GM21528 (cell line): ENCODE data around the gene COMT.

Source experiments
- ATAC-seq: cut with Tn5 transposase; IDR thresholded peaks from one replicate; pipeline ENCODE4 v1.9.1; 2021; ENCODE audit warnings: mild to moderate bottlenecking, moderate library complexity; ENCODE audit not compliant: unreplicated experiment, low FRiP score

COMT gene

DNA sequence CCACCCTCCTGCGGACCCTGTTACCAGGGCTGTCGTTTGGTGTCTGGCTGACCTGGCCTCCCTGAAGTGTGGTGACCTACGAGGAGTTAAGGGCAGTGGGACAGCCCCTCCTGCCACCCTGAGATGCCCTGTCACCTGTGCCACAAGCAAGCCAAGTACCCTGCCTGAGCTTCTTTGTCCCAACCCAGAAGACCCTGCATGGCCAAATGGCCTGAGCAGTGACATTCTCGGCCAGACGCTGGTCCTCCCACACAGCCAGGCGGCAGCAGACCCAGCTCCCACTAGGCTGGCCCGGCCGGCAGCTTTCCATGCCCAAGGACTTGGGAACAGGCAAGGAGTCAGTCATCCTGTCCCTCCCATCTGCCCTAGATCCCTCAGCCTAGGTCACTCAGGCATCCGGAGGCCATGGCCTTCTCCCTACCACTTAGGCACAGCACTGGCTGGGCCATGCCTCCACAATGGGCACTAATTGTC is 67.5 kb downstream of the COMT start:
- ATAC-seq, result no peak

DNA sequence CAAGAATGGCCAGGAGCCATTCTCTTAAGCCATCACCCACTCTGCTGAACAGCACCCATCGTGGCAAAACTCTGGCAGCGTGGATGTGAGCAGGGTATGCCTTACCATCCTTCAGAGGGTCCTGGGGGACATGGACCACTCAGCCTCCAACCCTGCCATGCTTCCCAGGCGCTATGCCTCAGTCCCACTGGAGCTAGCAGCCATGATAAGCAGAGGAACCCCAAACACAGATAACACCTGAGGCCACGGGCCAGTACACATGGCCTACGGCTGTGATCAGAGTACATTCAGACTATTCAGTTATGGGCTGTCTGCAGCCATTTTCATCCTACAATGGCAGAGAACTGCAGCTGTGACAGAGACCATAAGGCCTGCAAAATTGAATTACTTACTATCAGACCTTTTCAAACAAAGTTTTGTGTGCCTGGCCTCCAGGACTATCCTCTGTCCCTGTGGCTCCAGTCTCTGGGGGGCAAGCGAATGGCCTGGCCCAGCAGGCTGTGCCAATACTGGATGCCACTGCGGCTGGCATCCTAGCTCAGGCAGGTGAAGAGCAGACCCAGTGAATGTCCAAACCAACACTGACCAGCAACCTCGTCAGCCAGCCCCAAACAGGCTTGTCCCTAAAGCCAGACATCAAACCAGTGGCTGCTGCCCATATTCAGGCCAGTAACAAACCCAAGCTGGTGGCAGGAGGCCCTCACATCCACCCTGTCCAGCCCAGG is 68.2 kb downstream of the COMT start:
- ATAC-seq, result no peak

DNA sequence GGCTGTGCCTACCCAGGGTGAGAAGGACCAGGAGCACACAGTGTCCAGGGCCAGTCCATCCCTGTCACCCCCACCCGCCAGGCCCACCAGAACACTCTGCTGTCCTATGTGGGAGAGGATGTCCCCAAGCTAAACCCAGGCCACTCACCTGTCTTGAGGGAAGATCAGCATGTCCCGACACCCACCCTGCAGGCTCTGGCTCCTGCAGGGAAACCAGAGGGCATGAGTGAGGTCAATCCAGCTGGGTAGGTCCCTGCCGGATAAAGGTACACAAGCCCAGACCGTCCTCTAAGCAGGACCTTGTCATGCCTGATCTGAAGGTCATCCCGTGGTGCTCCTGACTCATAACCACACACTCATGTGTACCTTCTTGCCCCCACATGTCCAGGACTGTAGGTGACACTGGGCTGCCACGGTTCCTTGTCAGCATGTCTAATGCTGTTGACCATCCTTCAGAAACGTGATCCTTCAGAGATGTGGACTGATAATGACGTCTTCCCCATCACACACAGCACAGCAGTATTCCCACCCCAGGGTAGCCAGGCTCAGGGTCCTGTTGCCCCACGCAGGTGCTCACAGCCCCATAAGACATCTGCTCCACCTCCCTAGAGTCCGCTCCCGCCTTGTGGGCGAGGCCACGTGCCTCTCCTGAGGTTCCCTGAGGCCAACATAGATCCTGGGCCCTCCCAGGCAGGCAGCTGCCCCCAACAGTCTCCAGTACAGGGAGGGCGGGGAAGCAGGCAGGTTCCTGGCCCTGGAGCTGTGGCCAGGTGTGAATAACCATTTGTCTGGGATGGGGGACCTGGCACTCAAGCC is 68.9 kb downstream of the COMT start:
- no peak for ATAC-seq

DNA sequence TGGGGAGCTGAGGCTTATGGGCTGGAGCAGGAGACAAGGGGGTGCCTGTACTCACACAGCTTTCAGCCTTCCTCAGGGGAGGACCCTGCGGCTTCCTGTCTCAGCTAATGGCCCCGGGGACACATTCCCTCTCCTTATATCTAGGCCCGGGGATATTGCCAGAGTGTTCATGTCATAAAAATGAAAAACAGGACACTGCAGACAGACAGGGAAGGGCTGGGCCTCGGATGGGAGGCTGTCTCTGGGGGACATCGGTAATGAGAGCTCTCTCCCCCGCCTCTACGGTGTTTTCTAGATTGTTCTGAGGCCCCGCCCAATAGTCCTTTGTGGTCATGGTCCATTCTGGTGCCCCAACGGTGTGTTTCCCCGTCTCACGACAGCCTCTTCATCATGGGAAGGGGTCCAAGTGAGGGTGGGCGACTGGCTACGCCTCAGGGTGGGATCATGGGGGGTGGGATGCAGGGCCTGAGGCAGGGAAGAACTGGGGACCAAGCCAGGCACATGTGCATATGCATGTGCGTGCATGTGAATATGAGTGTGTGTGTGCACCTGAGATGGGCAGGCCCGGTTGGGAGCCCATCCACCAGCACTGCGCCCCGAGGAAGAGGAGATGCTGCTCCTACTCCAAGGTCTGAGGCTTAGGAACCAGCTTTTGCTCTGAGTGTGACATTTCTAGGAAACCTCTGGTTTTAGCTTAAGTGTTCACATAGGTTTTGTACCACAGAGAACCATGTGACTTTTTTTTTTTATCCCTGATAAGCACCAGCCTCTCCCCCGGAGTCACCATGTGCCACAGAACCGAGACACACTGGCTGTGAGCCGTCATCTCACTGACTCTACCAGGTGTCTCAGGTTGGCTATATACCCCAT is 69.8 kb downstream of the COMT start:
- no peak for ATAC-seq

DNA sequence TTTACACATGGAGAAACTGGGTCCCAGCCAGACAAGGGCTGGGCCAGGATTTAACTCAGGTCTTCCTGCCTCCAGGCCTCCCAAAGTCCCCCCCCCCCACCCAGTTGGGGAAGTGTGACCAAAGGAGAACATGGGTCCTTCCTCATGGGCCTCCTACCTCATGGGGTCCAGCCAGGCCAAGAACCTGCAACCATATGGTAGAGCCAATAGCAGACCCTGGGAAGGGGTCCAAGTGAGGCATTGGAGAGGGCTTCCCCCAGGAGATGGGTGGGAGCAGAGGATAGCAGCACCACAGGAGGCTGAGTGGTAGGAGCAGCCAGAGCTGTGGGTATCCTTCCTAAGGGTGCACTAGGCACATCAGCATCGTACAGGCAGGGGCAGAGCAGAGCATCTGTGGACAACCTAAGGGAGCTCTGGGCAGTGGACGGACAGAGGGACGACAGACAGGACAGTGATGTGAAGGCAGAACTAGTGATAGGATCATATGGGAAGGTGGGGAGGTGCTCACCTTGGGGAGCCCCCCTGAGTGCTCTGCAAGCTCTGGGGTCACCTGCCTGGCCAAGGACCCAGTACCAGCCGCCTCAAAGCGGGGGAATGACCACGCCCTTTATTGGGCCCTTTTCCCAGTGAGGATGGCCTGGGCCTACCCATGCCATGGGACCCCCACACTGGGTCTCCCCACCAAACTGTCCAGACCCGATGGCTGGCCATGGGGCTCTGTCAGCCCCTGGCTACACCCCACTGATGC is 70.6 kb downstream of the COMT start:
- no peak for ATAC-seq

DNA sequence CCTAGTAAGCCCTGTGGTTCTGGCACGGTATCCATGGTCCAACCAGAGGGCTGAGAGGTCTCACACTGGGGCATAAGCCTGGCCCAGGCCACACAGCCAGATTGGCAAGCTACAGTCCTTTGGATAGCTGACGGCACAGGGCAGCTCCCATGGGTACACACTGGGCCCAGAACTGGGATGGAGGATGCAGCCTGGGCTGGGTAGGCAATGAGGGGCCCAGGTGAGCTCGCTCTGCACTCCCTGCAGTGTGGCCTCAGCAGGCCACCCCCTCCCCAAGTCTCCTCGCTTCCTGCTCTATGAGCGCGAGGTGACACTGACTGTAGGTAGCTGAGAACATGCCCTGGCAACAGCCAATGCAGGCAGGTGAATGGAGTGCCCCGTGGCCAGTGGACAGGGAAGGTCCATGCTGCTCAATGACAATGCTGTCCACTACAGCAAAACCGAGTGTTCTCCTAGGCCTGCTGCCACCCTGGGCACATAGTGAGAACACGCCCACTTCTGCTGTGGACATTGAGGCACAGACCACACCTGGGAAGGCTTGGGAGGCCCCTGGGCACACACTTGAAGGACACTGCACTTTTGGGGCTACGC is 71.3 kb downstream of the COMT start:
- no peak for ATAC-seq

DNA sequence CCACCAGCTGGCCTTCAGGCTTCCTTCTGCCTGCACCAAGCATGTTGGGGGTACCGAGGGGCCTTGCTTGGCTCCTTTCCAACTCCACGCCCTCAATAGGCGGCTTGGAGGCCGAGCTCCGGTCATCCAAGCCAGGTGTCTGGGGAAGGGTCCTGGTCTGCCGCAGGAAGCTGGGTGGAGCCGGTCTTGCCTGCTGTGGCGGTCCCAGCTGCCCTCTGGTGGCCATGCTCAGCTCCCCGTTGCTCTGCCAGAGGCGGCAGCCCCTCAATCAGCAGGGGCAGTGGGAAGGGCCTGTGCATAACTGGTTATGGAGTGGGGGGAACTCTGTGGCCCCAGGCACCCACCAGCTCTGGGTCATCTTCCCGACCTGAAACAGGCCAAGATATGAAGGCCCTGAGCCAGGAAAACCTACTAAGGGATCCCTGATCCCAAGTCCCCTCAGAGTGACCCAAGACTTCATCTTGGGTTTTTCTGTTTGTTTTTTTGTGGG is 71.9 kb downstream of the COMT start:
- no peak for ATAC-seq

DNA sequence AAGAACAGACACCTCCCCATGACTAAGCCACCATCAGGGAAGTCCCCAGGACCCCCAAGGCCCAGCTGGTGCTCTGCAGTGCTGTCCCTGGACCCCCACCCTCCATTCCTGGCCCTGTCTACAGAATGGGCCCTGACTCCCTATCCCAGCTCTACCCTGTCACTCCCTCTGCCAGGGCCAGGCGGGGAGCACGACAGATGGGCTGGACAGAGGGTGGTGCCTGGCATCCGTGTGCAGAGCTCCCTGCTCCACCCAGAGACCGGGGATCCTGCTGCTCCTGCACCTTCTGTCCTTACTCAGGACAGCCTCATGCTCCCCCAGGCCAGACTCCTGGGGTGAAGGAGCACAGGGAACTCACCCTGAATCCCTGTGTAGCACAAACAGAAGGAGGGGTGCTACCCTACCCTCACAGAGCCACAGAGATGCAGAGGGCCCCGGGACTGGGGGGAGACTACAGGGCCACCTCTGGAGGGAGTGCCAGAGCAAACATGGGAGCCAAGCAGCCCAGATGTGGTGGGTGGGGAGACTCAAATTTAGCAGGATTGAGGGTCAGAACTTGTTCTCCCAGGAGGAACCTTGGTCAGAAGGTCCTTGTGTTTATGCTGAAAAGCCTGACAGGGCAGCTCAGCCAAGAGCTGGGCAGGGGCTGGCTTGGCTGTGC is 73.1 kb downstream of the COMT start:
- no peak for ATAC-seq

DNA sequence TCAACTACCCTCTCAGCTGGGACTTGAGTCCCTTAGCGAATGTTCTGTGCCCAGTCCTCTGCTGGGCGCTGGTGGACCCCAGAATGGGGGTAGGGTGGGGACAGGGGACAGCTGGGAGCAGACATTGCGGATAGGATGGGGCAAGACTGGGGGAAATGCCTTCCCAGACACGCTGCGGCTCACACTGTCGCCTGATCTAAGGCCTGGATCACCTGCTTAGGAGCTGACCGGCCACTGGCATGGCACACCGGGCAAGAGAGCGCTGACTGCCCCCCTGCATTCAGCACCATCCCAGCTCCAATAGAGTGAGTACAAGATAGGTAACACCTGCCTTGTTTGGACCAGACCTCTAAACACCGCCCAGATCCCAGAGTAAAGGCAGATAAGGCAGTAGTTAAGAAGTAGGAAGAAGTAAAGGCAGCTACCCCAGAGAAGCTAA is 73.6 kb downstream of the COMT start:
- no peak for ATAC-seq

DNA sequence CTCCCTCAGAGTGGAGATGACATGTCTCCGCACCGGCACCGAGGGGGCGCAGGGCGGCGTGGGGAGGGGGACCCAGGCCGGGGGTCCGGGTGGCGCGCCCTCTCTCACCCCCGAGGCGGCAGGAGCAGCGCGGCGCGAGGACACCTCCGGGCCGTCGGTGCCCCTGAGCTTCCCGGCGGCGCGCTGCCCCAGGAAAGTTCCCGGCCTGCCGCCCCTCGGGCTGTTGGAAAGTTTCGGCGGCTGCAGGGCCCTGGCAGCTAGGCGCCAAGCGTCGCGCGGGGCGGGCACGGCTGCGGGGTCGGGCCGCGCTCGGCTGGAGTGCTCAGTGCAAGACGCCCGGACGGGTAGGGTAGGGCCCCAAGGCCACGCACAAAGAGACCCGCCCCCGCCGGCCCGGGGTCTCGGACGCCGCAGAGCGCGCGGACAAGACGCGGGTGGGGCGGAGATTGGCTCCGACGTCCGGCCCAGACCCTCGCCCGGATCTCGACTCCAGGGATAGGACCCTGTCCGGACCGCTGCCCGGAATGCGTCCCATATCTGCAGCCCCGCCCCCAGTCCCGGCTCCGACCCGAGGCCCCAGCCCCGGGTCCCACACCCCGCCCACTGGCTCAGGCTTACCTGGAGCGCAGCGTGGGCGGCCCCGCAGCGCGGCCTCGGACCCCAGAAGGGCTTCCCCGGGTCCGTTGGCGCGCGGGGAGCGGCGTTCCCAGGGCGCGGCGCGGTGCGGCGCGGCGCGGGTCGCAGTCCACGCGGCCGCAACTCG is 74.6 kb downstream of the COMT start:
- no peak for ATAC-seq

DNA sequence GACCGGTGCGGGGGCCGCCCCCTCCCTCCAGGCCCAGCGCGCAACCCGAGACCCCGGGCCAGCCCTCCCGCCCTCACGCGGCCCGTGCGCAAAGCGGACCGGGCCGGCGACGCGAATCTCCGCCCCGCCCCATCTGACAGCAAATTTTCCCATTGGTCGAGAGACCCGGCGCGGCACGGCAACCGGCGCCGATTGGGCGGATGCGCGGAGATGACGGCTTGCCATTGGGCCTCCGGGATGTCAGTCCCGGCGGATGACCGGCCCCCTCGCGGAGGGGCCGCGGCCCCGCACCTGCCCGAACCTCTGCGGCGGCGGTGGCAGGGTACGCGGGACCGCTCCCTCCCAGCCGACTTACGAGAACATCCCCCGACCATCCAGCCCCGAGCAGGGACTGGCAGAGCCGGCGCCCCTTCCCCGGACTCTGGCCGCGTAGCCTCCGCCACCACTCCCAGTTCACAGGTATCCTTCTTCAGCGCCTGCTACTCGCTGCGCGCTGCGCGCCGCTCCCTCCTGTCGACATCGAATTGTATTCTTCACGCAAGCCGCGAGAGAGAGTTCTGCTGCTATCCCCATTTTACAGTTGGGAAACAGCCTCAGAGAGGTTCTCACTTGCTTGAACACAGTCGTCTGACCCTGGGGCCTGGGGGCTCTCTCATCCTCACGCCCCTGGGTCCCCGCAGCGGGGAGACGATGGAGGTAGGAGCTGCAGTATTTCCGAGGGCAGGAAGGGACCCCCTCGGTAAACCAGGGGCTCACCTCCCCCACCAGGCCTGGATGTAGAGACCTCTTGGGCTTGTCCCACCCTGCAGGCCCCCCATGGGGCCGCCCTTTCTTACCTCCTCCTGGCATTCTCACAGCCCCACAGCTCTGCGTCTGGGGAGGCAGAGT is 75.4 kb downstream of the COMT start, which contains the start of gene ARVCF:
TSS of gene ARVCF (minus strand) at position 90 of the 888 bp plus-strand sequence. CDS start 26,029 bp downstream, outside the sequence.
- peak; percentile 58 for ATAC-seq

DNA sequence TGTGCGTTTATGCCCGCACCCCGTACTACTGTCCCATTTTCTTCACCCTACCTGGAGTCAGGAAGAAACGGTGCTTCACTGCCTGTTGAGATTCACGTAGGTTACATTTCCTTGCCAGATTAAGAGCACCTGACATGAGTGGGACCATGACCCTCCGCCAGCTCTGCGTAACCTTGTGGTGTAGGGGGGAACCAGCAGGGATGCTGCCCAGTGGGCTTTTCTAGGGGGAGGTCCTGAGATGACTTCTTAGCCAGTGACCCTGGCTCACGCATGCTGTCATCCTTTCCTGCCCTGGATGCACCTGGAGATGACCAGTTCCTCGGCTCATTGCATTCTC is 76.0 kb downstream of the COMT start:
- ATAC-seq, result no peak

DNA sequence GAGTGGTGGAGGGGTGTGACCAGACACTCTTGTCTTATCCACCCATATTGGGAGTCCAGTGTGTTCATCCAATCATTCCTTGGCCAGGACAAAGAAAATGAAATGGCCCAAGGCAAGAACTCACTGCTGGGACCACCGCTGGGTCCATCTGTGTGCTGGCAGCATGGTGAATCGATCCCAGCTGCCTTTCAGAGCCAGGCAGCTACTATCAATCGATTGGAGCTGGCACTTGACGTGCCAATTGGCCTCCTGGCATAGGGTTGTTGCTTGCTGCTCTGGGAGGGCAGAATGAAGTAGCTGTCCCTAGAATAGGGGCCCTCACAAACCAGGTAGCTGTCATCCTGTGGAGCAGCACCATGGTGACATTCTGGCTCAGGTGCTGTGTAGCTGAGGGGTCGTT is 76.4 kb downstream of the COMT start:
- ATAC-seq, result no peak
